ENCODE data around the gene GCLC. TPM values are rescaled to one million over a fixed set of nuclear protein-coding genes. Genes with fewer than 3 reads are reported as not detected.

The GCLC gene
- total and polyA plus RNA-seq, 9 of the 15 experiments (the other 6 are each of a cell fraction or from before 2014, with no cell fraction given): 3.9 to 20.0 (median 9.4) TPM

DNA sequence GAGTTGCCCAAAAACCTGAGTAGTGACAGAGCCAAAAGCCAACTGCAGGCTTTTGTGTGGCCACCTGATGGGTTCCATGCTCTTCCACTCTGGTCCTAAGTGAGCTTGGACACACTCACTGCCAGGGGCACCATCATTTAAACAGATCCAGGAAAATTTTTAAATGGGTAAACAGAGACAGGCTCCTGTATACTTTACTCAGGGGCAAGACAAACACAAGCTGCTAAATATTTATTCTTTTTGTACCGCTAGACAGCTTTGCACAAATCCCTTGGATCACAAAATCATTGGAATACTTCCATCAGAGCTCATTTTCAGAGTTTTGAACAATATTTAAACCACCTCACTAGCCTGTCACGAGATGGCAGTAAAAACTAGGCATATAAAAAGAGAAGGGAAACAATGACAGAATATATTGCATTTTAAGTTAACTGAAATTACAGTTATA lies 31.4 kb downstream of the GCLC start:
- intact Hi-C loops (cut with micrococcal nuclease) (no loop called here), in situ Hi-C loops (cut with MboI) (no loop called here)
- H3K4me3 ChIP-seq: no peak overlapping the region
- H3K27ac ChIP-seq (ENCODE audit: extremely low read depth, low read depth, low read length): no peak overlapping the region
- no peak overlapping the region for H3K4me2 ChIP-seq (ENCODE audit: insufficient read depth, low read length)
- H3K9ac ChIP-seq (ENCODE audit: insufficient read depth in 1 of 2, low read depth in 2 of 2, low read length in 2 of 2): no peak overlapping the region
- H4K20me1 ChIP-seq (replicated peaks; ENCODE audit: control insufficient read depth, insufficient read depth, low read length): no peaks in the 10 kb centered on the region
- H3K36me3 ChIP-seq (ENCODE audit: control insufficient read depth, insufficient read depth, low read length): peaks cover 8% of the 10 kb centered on the region; the same call in 2 of the 3 replicates
- BruUV-seq (replicated peaks): no TSS peak
- no peaks in the 10 kb centered on the region for H3K4me1 ChIP-seq (replicated peaks in 1 of 2; ENCODE audit: control insufficient read depth in 2 of 2, insufficient read depth in 2 of 2, low read length in 2 of 2)
- FAIRE-seq: no peak
- CTCF ChIA-PET (ENCODE audit: low intra/inter-chr PET ratio): interaction anchor here (1.9 kb wide), 1 partner anchor 138 kb away, joined by 12 read pairs; no protein-coding TSS in a partner anchor
- WGBS (ENCODE audit: insufficient coverage, low coverage, missing lambda C conversion rate): 92% methylated on average over 1 of the region's 2 CpGs
- ATAC-seq: no peak
- H2AFZ ChIP-seq (ENCODE audit: low read depth, low read length): no peak overlapping the region
- TF ChIP-seq RAD21 (CRISPR knock-in tag; conservative IDR thresholded peaks at IDR 0.05 in 1 of 2, IDR thresholded peaks at IDR 0.05 in 1 of 2): 0 out of 4 replicates have a peak, but pooled peaks of 1 of the 2 experiments have one; percentile 10
- TF ChIP-seq FOXM1 (IDR thresholded peaks at IDR 0.05; ENCODE audit: low read depth): no peak
- TF ChIP-seq FOXM1 (CRISPR knock-in tag; IDR thresholded peaks at IDR 0.05; ENCODE audit: low read depth): no peak
- TF ChIP-seq SMAD3 (CRISPR knock-in tag; conservative IDR thresholded peaks at IDR 0.05): no peak
- TF ChIP-seq NR2C1 (IDR thresholded peaks at IDR 0.05): no peak
- no peak for TF ChIP-seq NR2C1 (tag; IDR thresholded peaks at IDR 0.05)
- TF ChIP-seq, protein P1, sequence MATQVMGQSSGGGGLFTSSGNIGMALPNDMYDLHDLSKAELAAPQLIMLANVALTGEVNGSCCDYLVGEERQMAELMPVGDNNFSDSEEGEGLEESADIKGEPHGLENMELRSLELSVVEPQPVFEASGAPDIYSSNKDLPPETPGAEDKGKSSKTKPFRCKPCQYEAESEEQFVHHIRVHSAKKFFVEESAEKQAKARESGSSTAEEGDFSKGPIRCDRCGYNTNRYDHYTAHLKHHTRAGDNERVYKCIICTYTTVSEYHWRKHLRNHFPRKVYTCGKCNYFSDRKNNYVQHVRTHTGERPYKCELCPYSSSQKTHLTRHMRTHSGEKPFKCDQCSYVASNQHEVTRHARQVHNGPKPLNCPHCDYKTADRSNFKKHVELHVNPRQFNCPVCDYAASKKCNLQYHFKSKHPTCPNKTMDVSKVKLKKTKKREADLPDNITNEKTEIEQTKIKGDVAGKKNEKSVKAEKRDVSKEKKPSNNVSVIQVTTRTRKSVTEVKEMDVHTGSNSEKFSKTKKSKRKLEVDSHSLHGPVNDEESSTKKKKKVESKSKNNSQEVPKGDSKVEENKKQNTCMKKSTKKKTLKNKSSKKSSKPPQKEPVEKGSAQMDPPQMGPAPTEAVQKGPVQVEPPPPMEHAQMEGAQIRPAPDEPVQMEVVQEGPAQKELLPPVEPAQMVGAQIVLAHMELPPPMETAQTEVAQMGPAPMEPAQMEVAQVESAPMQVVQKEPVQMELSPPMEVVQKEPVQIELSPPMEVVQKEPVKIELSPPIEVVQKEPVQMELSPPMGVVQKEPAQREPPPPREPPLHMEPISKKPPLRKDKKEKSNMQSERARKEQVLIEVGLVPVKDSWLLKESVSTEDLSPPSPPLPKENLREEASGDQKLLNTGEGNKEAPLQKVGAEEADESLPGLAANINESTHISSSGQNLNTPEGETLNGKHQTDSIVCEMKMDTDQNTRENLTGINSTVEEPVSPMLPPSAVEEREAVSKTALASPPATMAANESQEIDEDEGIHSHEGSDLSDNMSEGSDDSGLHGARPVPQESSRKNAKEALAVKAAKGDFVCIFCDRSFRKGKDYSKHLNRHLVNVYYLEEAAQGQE (IDR thresholded peaks at IDR 0.05; ENCODE audit: borderline replicate concordance): peak; percentile 9; the same call in 1 of the 2 replicates
- TF ChIP-seq, protein P1 (CRISPR knock-in tag; IDR thresholded peaks at IDR 0.05; ENCODE audit: low read depth): no peak
- TF ChIP-seq, protein P2, sequence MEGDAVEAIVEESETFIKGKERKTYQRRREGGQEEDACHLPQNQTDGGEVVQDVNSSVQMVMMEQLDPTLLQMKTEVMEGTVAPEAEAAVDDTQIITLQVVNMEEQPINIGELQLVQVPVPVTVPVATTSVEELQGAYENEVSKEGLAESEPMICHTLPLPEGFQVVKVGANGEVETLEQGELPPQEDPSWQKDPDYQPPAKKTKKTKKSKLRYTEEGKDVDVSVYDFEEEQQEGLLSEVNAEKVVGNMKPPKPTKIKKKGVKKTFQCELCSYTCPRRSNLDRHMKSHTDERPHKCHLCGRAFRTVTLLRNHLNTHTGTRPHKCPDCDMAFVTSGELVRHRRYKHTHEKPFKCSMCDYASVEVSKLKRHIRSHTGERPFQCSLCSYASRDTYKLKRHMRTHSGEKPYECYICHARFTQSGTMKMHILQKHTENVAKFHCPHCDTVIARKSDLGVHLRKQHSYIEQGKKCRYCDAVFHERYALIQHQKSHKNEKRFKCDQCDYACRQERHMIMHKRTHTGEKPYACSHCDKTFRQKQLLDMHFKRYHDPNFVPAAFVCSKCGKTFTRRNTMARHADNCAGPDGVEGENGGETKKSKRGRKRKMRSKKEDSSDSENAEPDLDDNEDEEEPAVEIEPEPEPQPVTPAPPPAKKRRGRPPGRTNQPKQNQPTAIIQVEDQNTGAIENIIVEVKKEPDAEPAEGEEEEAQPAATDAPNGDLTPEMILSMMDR (IDR thresholded peaks at IDR 0.05 in 2 of 3, conservative IDR thresholded peaks at IDR 0.05 in 1 of 3; ENCODE audit: insufficient read depth in 2 of 3, low read depth in 1 of 3, low read length in 3 of 3): peak in 1 of 3 experiments; percentile 24; a peak in 2 of 6 replicates
- no peaks in the 10 kb centered on the region for H3K27me3 ChIP-seq (ENCODE audit: control insufficient read depth in 2 of 2, insufficient read depth in 2 of 2, low read length in 2 of 2)
- POLR2A ChIA-PET: interaction anchor here (0.5 to 1.6 kb wide), 4 partner anchors 17 to 122 kb away, joined by 3 to 4 read pairs (median 4); no protein-coding TSS in a partner anchor
- DNase-seq (ENCODE audit: extremely low read depth in 1 of 4, low spot score in 3 of 4): no peak
- H3K9me1 ChIP-seq (ENCODE audit: control insufficient read depth, insufficient read depth, low read length): no peaks in the 10 kb centered on the region
- no peaks in the 10 kb centered on the region for H3K79me2 ChIP-seq (ENCODE audit: control insufficient read depth, insufficient read depth, low read length)
- H3K9me3 ChIP-seq (replicated peaks; ENCODE audit: control insufficient read depth, insufficient read depth, low read depth, low read length): no peaks in the 10 kb centered on the region

Data from K562 (cell line).